ENCODE results near the gene RBMS1. TPM values are rescaled to one million over a fixed set of nuclear protein-coding genes. Genes with fewer than 3 reads are reported as not detected.
"Not testable (repeated sequence)": the region's sequence is repeated elsewhere in the genome, so short reads cannot be mapped to it uniquely, and the experiment has no call there.

Gene RBMS1
- total and polyA plus RNA-seq, 5 donors: 41.7 to 73.5 (median 62.7) TPM

GRCh38 chr2:160371251-160372009 is 122.2 kb downstream of the RBMS1 start:
- Histone ChIP-seq H3K4me1 (ENCODE audit: control insufficient read depth, insufficient read depth, low read length) (peaks cover 22% of the 10 kb centered on the region), H3K27me3 (ENCODE audit: control insufficient read depth, insufficient read depth) (no peaks in the 10 kb centered on the region), H3K27ac (ENCODE audit: low read length) (peak overlapping the region; percentile 91), H3K9me3 (ENCODE audit: control insufficient read depth, low read length) (no peaks in the 10 kb centered on the region), H3K4me3 (ENCODE audit: low read length) (no peak overlapping the region)
- DNase-seq: peak; percentile 35 to 66 (median 63)
- 13% methylated on average over 8 of the region's 8 CpGs for WGBS
- intact Hi-C loops (cut with DNase I): no loop called here
- ATAC-seq: peak; percentile 46 to 66

GRCh38 chr2:160368988-160369930 is 124.3 kb downstream of the RBMS1 start:
- intact Hi-C loops (cut with DNase I): no loop called here
- Histone ChIP-seq H3K4me1 (ENCODE audit: control insufficient read depth, insufficient read depth, low read length) (peaks cover 28% of the 10 kb centered on the region), H3K27me3 (ENCODE audit: control insufficient read depth, insufficient read depth) (no peaks in the 10 kb centered on the region), H3K9me3 (ENCODE audit: control insufficient read depth, low read length) (no peaks in the 10 kb centered on the region), H3K27ac (ENCODE audit: low read length) (peak overlapping the region; percentile 56), H3K4me3 (ENCODE audit: low read length) (no peak overlapping the region)
- no peak for ATAC-seq
- peak in 1 of 3 donors; percentile 45 for DNase-seq
- WGBS: 74% methylated on average over 7 of the region's 7 CpGs

GRCh38 chr2:160367887-160368286 is 125.7 kb downstream of the RBMS1 start:
- ATAC-seq: peak; percentile 12 to 14
- WGBS: 24% methylated on average over 7 of the region's 7 CpGs
- Histone ChIP-seq H3K9me3 (ENCODE audit: control insufficient read depth, low read length) (no peaks in the 10 kb centered on the region), H3K27me3 (ENCODE audit: control insufficient read depth, insufficient read depth) (no peaks in the 10 kb centered on the region), H3K4me1 (ENCODE audit: control insufficient read depth, insufficient read depth, low read length) (peaks cover 29% of the 10 kb centered on the region), H3K4me3 (ENCODE audit: low read length) (no peak overlapping the region), H3K27ac (ENCODE audit: low read length) (peak overlapping the region; percentile 61)
- peak in 1 of 3 donors; percentile 37 for DNase-seq
- intact Hi-C loops (cut with DNase I): no loop called here

GRCh38 chr2:160367139-160367538 is 126.5 kb downstream of the RBMS1 start:
- H3K4me3 ChIP-seq (ENCODE audit: low read length); intact Hi-C loops (cut with DNase I); H3K27me3 ChIP-seq (ENCODE audit: control insufficient read depth, insufficient read depth); H3K9me3 ChIP-seq (ENCODE audit: control insufficient read depth, low read length); H3K27ac ChIP-seq (ENCODE audit: low read length): not testable (repeated sequence)
- DNase-seq: peak in 1 of 3 donors; percentile 41
- 48% methylated on average over 4 of the region's 4 CpGs for WGBS
- ATAC-seq: peak; percentile 26 to 52
- peaks cover 25% of the 10 kb centered on the region for H3K4me1 ChIP-seq (ENCODE audit: control insufficient read depth, insufficient read depth, low read length)

GRCh38 chr2:160366474-160366873 is 127.1 kb downstream of the RBMS1 start:
- no peaks in the 10 kb centered on the region for H3K27me3 ChIP-seq (ENCODE audit: control insufficient read depth, insufficient read depth)
- intact Hi-C loops (cut with DNase I): no loop called here
- no peak overlapping the region for H3K4me3 ChIP-seq (ENCODE audit: low read length)
- H3K4me1 ChIP-seq (ENCODE audit: control insufficient read depth, insufficient read depth, low read length): peaks cover 23% of the 10 kb centered on the region
- no peaks in the 10 kb centered on the region for H3K9me3 ChIP-seq (ENCODE audit: control insufficient read depth, low read length)
- ATAC-seq (no peak), DNase-seq (no peak)
- 56% methylated on average over 1 of the region's 1 CpG for WGBS
- no peak overlapping the region for H3K27ac ChIP-seq (ENCODE audit: low read length)

- Histone ChIP-seq H3K9me3 (ENCODE audit: control insufficient read depth, low read length) (no peaks in the 10 kb centered on the region), H3K4me3 (ENCODE audit: low read length) (no peak overlapping the region), H3K27me3 (ENCODE audit: control insufficient read depth, insufficient read depth) (no peaks in the 10 kb centered on the region), H3K27ac (ENCODE audit: low read length) (no peak overlapping the region), H3K4me1 (ENCODE audit: control insufficient read depth, insufficient read depth, low read length) (peaks cover 21% of the 10 kb centered on the region)
- intact Hi-C loops (cut with DNase I): no loop called here
- ATAC-seq: peak; percentile 68 to 84
- DNase-seq: peak; percentile 80 to 93 (median 88)
- 44% methylated on average over 5 of the region's 5 CpGs for WGBS
Measured at GRCh38 chr2:160365716-160366367, 127.8 kb downstream of the RBMS1 start.

- Histone ChIP-seq H3K9me3 (ENCODE audit: control insufficient read depth, low read length) (no peaks in the 10 kb centered on the region), H3K27me3 (ENCODE audit: control insufficient read depth, insufficient read depth) (no peaks in the 10 kb centered on the region), H3K27ac (ENCODE audit: low read length) (peak overlapping the region; percentile 42), H3K4me3 (ENCODE audit: low read length) (no peak overlapping the region), H3K4me1 (ENCODE audit: control insufficient read depth, insufficient read depth, low read length) (peaks cover 19% of the 10 kb centered on the region)
- WGBS: 35% methylated on average over 2 of the region's 2 CpGs
- ATAC-seq (peak; percentile 50 to 64), DNase-seq (peak in 1 of 3 donors; percentile 48)
- intact Hi-C loops (cut with DNase I): no loop called here
Measured at GRCh38 chr2:160364364-160364763, 129.2 kb downstream of the RBMS1 start.

GRCh38 chr2:160363961-160364360 is 129.6 kb downstream of the RBMS1 start:
- Histone ChIP-seq H3K4me1 (ENCODE audit: control insufficient read depth, insufficient read depth, low read length) (peaks cover 16% of the 10 kb centered on the region), H3K4me3 (ENCODE audit: low read length) (no peak overlapping the region), H3K27me3 (ENCODE audit: control insufficient read depth, insufficient read depth) (no peaks in the 10 kb centered on the region), H3K9me3 (ENCODE audit: control insufficient read depth, low read length) (no peaks in the 10 kb centered on the region), H3K27ac (ENCODE audit: low read length) (no peak overlapping the region)
- DNase-seq (no peak), ATAC-seq (peak in 1 of 2 donors; percentile 11)
- intact Hi-C loops (cut with DNase I): no loop called here
- WGBS: 28% methylated on average over 3 of the region's 3 CpGs

- H3K9me3 ChIP-seq (ENCODE audit: control insufficient read depth, low read length): no peaks in the 10 kb centered on the region
- H3K4me3 ChIP-seq (ENCODE audit: low read length): no peak overlapping the region
- H3K27ac ChIP-seq (ENCODE audit: low read length): no peak overlapping the region
- DNase-seq: no peak
- peaks cover 16% of the 10 kb centered on the region for H3K4me1 ChIP-seq (ENCODE audit: control insufficient read depth, insufficient read depth, low read length)
- WGBS: 66% methylated on average over 4 of the region's 4 CpGs
- ATAC-seq: no peak
- intact Hi-C loops (cut with DNase I): no loop called here
- no peaks in the 10 kb centered on the region for H3K27me3 ChIP-seq (ENCODE audit: control insufficient read depth, insufficient read depth)
Measured at GRCh38 chr2:160363055-160363454, 130.6 kb downstream of the RBMS1 start.

- intact Hi-C loops (cut with DNase I): no loop called here
- Histone ChIP-seq H3K4me1 (ENCODE audit: control insufficient read depth, insufficient read depth, low read length) (peaks cover 12% of the 10 kb centered on the region), H3K27ac (ENCODE audit: low read length) (no peak overlapping the region), H3K4me3 (ENCODE audit: low read length) (no peak overlapping the region), H3K27me3 (ENCODE audit: control insufficient read depth, insufficient read depth) (no peaks in the 10 kb centered on the region), H3K9me3 (ENCODE audit: control insufficient read depth, low read length) (no peaks in the 10 kb centered on the region)
- DNase-seq (no peak), ATAC-seq (no peak)
- WGBS: 77% methylated on average over 2 of the region's 2 CpGs
Measured at GRCh38 chr2:160362541-160362940, 131.1 kb downstream of the RBMS1 start.

All from right cardiac atrium (tissue), 5 donors.